Head of caudate nucleus (tissue), 42 donors: ENCODE data around the gene SLC11A1.

ENCODE experiments used
- DNase-seq, 42 donors: peaks; one replicate each; pipeline versions ENCODE4 v3.0.0 to v3.0.0-alpha.2; 2020 to 2021; ENCODE audit warnings: mixed read lengths in 7 of 42
- intact Hi-C: fragments of 100-400 bp; cut with DNase I; formaldehyde crosslinking; loops from one replicate; pipeline ENCODE4 v1.15.0; 2022

SLC11A1 gene

GRCh38 chr2:218419630-218420216 lies 37.6 kb downstream of the SLC11A1 start:
- intact Hi-C loops = loop anchor here (10.0 kb wide), 1 partner anchor 425 kb away; no protein-coding TSS in a partner anchor
- no peak for DNase-seq

- no peak for DNase-seq
- intact Hi-C loops = no loop called here
These were observed 39.0 kb downstream of the SLC11A1 start for GRCh38 chr2:218421027-218421426.

- no peak for DNase-seq
- intact Hi-C loops = no loop called here
These were observed 40.5 kb downstream of the SLC11A1 start for GRCh38 chr2:218422403-218423086.

GRCh38 chr2:218423584-218423983 lies 41.5 kb downstream of the SLC11A1 start:
- no peak for DNase-seq
- intact Hi-C loops = no loop called here

- intact Hi-C loops = no loop called here
- no peak for DNase-seq
These were observed 43.5 kb downstream of the SLC11A1 start for GRCh38 chr2:218425531-218425930.

GRCh38 chr2:218427741-218428140 lies 45.7 kb downstream of the SLC11A1 start:
- DNase-seq = no peak
- intact Hi-C loops = no loop called here

GRCh38 chr2:218428846-218429558 lies 46.9 kb downstream of the SLC11A1 start:
- DNase-seq = no peak
- intact Hi-C loops = no loop called here

GRCh38 chr2:218429911-218430692 lies 48.0 kb downstream of the SLC11A1 start:
- intact Hi-C loops = no loop called here
- DNase-seq = no peak

GRCh38 chr2:218430721-218431120 lies 48.6 kb downstream of the SLC11A1 start:
- DNase-seq = no peak

GRCh38 chr2:218431878-218432277 lies 49.8 kb downstream of the SLC11A1 start:
- no peak for DNase-seq

More at GRCh38 chr2:218430721-218431120, 48.6 kb downstream of the SLC11A1 start:
- intact Hi-C loops = no loop called here

GRCh38 chr2:218432676-218433365 lies 50.7 kb downstream of the SLC11A1 start:
- DNase-seq = no peak
- intact Hi-C loops = no loop called here

More at GRCh38 chr2:218431878-218432277, 49.8 kb downstream of the SLC11A1 start:
- intact Hi-C loops = no loop called here

- intact Hi-C loops = no loop called here
These were observed 52.4 kb downstream of the SLC11A1 start for GRCh38 chr2:218434456-218434855.

GRCh38 chr2:218435003-218435982 lies 53.2 kb downstream of the SLC11A1 start:
- DNase-seq = no peak
- intact Hi-C loops = no loop called here

More at GRCh38 chr2:218434456-218434855, 52.4 kb downstream of the SLC11A1 start:
- DNase-seq = no peak

- no peak for DNase-seq
- intact Hi-C loops = no loop called here
These were observed 54.9 kb downstream of the SLC11A1 start for GRCh38 chr2:218436992-218437391.

GRCh38 chr2:218437969-218438368 lies 55.9 kb downstream of the SLC11A1 start:
- no peak for DNase-seq
- intact Hi-C loops = no loop called here

GRCh38 chr2:218438596-218438995 lies 56.5 kb downstream of the SLC11A1 start:
- intact Hi-C loops = no loop called here
- DNase-seq = no peak

GRCh38 chr2:218444692-218445357 lies 62.8 kb downstream of the SLC11A1 start:
- intact Hi-C loops = no loop called here
- no peak for DNase-seq
